ENCODE data around the gene SPATC1L. TPM values are rescaled to one million over a fixed set of nuclear protein-coding genes. Genes with fewer than 3 reads are reported as not detected.

Gene SPATC1L
- total RNA-seq, 1 experiment from 2014 or later, result 16.7 TPM

DNA sequence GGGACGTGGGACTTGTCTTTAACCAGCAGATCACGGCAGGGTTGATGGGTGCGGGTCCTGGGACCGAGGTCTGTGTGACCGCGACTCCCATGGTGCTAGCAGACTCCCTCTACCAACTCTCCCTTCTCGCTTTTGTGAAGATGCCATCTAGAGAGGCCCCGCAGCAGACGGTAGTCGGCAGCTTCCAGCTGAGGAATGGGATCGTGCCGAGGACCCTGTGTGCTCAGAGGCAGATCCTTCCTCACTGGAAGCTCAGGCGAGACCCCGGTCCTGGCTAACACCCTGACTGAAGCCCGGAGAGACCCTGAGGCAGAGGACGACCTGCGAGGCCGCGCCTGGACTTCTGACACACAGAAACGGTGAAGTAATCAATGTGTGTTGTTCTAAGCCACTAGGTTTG, 12.5 kb upstream of the SPATC1L start:
- Histone ChIP-seq H3K9me2 (replicated peaks; ENCODE audit: insufficient read depth, low read length) (no peaks in the 10 kb centered on the region), H3K4me2 (ENCODE audit: low read depth, low read length, poor library complexity, severe bottlenecking) (no peak overlapping the region), H3K4me1 (ENCODE audit: low read length) (no peaks in the 10 kb centered on the region), H3K36me3 (ENCODE audit: insufficient read depth, low read length) (peaks cover 44% of the 10 kb centered on the region), H3K9me3 (ENCODE audit: low read length) (no peaks in the 10 kb centered on the region), H2AFZ (ENCODE audit: low read length) (no peak overlapping the region), H3K9ac (ENCODE audit: low read length) (no peak overlapping the region), H3K27me3 (ENCODE audit: low read length) (no peaks in the 10 kb centered on the region), H3K79me2 (ENCODE audit: low read length) (peaks cover 6% of the 10 kb centered on the region), H4K20me1 (ENCODE audit: insufficient read depth, low read depth, low read length) (no peaks in the 10 kb centered on the region), H3K27ac (ENCODE audit: low read length) (no peak overlapping the region), H3K4me3 (ENCODE audit: low read length) (no peak overlapping the region)
- no peak for DNase-seq

DNA sequence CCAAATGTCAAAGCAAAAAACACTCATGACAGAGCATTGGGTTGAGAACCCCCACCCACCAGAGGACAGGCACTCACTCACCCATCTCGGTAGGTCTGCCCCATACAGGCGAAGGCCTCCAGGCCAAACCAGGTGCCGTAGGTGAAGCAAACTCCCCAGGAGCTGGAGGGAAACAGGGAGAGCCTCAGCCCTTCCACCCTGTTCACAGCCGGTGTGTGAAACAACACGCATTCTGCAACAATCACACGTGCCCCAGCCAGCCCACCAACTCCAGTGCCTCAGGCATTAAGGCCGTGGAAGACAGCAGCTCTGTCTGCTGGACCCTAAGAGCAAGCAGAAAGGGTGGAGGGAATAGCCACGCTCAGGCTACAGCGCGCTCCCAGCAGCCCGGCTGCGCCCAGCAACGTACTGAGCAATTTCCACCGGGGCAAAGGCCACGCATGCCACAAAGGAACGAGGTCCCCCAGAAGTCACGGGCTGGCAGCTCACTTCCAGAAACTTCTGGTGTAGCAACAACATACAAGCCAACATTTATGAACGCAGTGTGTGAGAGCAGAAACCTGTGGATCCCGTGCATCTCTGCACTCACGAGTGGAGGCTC, 11.4 kb upstream of the SPATC1L start:
- no peaks in the 10 kb centered on the region for H3K27me3 ChIP-seq (ENCODE audit: low read length)

DNA sequence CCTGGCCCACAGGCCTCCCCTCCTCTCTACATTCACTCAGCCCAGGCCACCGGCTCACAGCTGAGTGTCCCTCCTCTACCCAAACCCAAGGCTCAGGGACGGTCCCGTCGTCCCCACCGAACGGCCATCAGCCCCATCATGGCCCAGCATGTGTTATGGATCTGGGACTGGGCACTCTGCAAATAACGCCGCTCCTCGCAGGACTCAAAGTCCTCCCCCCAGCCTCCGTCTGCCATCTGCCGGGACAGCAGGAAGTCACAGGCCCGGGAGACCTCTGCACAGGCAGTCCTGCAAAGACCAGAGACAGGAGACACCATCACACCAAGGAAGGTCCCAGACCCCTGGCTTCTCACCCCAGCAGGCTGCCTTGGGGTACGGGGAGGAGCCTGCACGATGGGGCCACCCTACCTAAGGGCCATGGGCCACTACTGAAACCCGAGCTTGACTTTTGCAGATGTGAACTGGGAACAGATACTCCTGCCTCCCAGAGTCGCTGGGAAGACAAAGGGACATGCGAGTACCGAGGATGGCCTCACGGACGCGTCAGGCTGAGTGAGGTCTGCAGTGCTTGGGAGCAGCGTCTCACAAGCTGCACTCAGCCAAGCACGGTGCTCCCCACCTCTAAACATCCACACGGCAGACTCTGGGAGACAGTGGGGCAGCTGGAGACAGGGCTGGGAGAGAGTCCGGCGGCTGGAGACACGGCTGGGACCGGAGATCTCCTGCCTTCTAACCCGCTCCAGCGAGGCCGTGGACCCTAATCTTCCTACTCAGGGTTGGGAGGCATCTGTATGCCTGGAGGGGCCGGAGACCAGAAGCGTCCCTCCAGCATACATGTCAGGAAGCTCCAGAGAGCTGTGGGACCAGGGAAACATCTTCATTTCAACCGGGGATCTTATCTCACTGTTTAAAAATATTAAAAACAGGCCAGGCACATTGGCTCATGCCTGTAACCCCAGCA, 10.4 kb upstream of the SPATC1L start:
- H3K4me1 ChIP-seq (ENCODE audit: low read length), result no peaks in the 10 kb centered on the region
- no peaks in the 10 kb centered on the region for H3K9me3 ChIP-seq (ENCODE audit: low read length)
- no peak overlapping the region for H2AFZ ChIP-seq (ENCODE audit: low read length)
- H3K9ac ChIP-seq (ENCODE audit: low read length), result no peak overlapping the region
- H3K36me3 ChIP-seq (ENCODE audit: insufficient read depth, low read length), result peaks cover 32% of the 10 kb centered on the region
- H3K4me2 ChIP-seq (ENCODE audit: low read depth, low read length, poor library complexity, severe bottlenecking), result no peak overlapping the region
- H3K79me2 ChIP-seq (ENCODE audit: low read length), result peaks cover 6% of the 10 kb centered on the region
- H3K27me3 ChIP-seq (ENCODE audit: low read length), result no peaks in the 10 kb centered on the region
- DNase-seq, result no peak
- H3K9me2 ChIP-seq (replicated peaks; ENCODE audit: insufficient read depth, low read length), result no peaks in the 10 kb centered on the region
- H4K20me1 ChIP-seq (ENCODE audit: insufficient read depth, low read depth, low read length), result no peaks in the 10 kb centered on the region
- H3K27ac ChIP-seq (ENCODE audit: low read length), result no peak overlapping the region
- no peak overlapping the region for H3K4me3 ChIP-seq (ENCODE audit: low read length)

More for the DNA sequence above, 11.4 kb upstream of the SPATC1L start:
- H3K79me2 ChIP-seq (ENCODE audit: low read length), result peaks cover 6% of the 10 kb centered on the region
- H3K4me1 ChIP-seq (ENCODE audit: low read length), result no peaks in the 10 kb centered on the region
- no peaks in the 10 kb centered on the region for H3K9me3 ChIP-seq (ENCODE audit: low read length)
- no peaks in the 10 kb centered on the region for H4K20me1 ChIP-seq (ENCODE audit: insufficient read depth, low read depth, low read length)
- no peak overlapping the region for H3K27ac ChIP-seq (ENCODE audit: low read length)
- H3K9ac ChIP-seq (ENCODE audit: low read length), result no peak overlapping the region
- H3K9me2 ChIP-seq (replicated peaks; ENCODE audit: insufficient read depth, low read length), result no peaks in the 10 kb centered on the region
- no peak overlapping the region for H3K4me3 ChIP-seq (ENCODE audit: low read length)
- no peak overlapping the region for H2AFZ ChIP-seq (ENCODE audit: low read length)
- H3K4me2 ChIP-seq (ENCODE audit: low read depth, low read length, poor library complexity, severe bottlenecking), result no peak overlapping the region
- H3K36me3 ChIP-seq (ENCODE audit: insufficient read depth, low read length), result peaks cover 43% of the 10 kb centered on the region
- DNase-seq, result no peak

DNA sequence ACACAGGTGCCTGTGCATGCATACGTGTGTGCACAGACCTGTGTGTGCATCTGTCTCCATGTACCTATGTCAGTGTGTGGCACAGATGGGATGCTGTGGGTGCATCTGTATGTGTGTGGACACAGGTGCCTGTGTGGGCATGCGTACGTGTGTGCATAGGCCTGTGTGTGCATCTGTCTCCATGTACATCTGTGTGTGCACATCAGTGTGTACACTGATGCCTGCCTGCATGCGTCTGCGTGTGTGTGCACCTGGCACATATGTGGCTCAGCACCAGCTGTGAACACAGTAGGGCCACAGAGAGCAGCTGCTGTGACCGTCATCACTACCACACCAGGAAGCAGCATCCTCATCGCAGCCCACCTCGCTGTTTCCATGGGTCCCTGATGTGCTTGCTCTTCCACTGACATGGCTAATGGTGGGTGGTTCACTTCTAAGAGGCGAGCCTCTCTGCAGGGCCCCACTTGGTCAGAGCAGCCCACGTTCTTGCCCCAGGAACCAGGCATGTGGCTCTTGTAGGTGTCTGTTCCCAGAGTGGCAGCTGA, 9.6 kb upstream of the SPATC1L start:
- Histone ChIP-seq H3K9me3 (ENCODE audit: low read length) (no peaks in the 10 kb centered on the region), H4K20me1 (ENCODE audit: insufficient read depth, low read depth, low read length) (no peaks in the 10 kb centered on the region), H2AFZ (ENCODE audit: low read length) (no peak overlapping the region), H3K27me3 (ENCODE audit: low read length) (no peaks in the 10 kb centered on the region), H3K9ac (ENCODE audit: low read length) (no peak overlapping the region), H3K4me2 (ENCODE audit: low read depth, low read length, poor library complexity, severe bottlenecking) (no peak overlapping the region), H3K4me3 (ENCODE audit: low read length) (no peak overlapping the region), H3K9me2 (replicated peaks; ENCODE audit: insufficient read depth, low read length) (no peaks in the 10 kb centered on the region), H3K36me3 (ENCODE audit: insufficient read depth, low read length) (peaks cover 26% of the 10 kb centered on the region; the same call in 1 of the 2 replicates), H3K4me1 (ENCODE audit: low read length) (no peaks in the 10 kb centered on the region), H3K79me2 (ENCODE audit: low read length) (peaks cover 6% of the 10 kb centered on the region), H3K27ac (ENCODE audit: low read length) (no peak overlapping the region)
- DNase-seq, result no peak

DNA sequence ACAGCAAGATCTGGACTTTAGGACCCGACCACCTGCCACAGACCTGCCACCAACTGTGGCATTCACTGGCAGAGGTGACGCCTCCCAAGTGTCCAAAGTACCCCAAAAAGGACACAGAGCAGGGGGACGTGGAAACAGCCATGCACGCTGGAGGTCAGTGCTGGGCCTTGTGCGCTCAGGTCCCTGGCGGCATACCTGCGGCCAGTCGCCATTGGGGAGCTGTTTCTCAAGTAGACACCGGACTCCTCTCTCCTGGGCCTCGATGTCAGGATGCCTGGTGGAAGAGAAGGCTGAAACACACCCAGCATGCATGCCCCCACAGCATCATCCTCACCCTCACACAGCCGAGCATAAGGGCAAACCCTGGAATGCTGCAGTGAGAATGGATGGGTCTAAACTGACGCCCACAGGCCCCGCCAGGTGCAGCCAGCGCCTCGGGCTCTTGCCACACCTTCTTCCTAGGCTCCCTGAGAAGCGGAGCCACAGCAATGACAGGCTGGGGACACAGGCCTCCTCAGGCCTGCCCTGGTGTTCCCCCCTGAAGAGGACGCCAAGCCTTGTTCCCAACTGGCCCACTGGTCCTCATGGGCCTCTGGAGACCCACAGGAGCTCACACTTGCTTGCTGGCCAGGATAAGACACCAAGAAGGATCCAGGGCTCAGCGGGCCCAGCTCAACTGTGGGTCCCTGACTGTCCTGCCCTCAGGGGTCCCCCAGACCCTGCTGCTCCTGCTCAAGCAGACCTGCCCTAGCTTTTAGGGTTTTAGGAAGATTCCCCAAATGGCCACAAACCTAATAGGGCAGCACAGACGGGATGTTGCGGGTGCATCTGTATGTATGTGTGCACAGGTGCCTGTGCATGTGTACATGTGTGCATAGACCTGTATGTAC, 7.7 kb upstream of the SPATC1L start:
- H3K36me3 ChIP-seq (ENCODE audit: insufficient read depth, low read length), result peaks cover 16% of the 10 kb centered on the region; the same call in 1 of the 2 replicates
- no peak for DNase-seq
- no peak overlapping the region for H3K27ac ChIP-seq (ENCODE audit: low read length)
- H3K9ac ChIP-seq (ENCODE audit: low read length), result no peak overlapping the region
- no peaks in the 10 kb centered on the region for H3K9me2 ChIP-seq (replicated peaks; ENCODE audit: insufficient read depth, low read length)
- H3K4me1 ChIP-seq (ENCODE audit: low read length), result peaks cover 3% of the 10 kb centered on the region; the same call in 1 of the 2 replicates
- H3K4me2 ChIP-seq (ENCODE audit: low read depth, low read length, poor library complexity, severe bottlenecking), result no peak overlapping the region
- H3K9me3 ChIP-seq (ENCODE audit: low read length), result no peaks in the 10 kb centered on the region
- H2AFZ ChIP-seq (ENCODE audit: low read length), result no peak overlapping the region
- H4K20me1 ChIP-seq (ENCODE audit: insufficient read depth, low read depth, low read length), result no peaks in the 10 kb centered on the region
- H3K79me2 ChIP-seq (ENCODE audit: low read length), result no peaks in the 10 kb centered on the region
- H3K27me3 ChIP-seq (ENCODE audit: low read length), result no peaks in the 10 kb centered on the region
- no peak overlapping the region for H3K4me3 ChIP-seq (ENCODE audit: low read length)

DNA sequence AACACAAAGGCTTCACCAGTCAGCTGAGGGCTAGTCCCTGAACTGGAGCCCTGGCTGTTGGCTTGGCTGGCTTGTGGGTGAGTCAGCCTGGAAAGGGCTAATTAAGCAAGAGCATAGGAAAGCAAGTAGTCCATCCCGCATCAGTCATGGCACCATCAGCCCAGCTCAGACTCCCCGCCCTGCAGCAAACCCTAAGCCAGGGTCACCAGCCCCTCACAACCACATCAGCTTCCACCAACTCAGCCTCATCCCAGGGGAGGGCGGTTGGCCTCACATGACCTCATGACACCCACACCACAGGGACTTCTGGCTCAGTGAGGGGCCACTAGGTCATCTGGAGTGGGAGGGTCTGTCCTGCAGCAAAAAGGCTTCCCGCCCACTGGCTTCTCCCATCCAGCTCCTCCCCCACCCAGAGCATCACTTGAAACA, 7.0 kb upstream of the SPATC1L start:
- Histone ChIP-seq H3K9ac (ENCODE audit: low read length) (no peak overlapping the region), H3K36me3 (ENCODE audit: insufficient read depth, low read length) (peaks cover 14% of the 10 kb centered on the region; the same call in 1 of the 2 replicates), H4K20me1 (ENCODE audit: insufficient read depth, low read depth, low read length) (no peaks in the 10 kb centered on the region), H3K27me3 (ENCODE audit: low read length) (no peaks in the 10 kb centered on the region), H3K4me1 (ENCODE audit: low read length) (peaks cover 7% of the 10 kb centered on the region), H3K79me2 (ENCODE audit: low read length) (no peaks in the 10 kb centered on the region), H3K4me2 (ENCODE audit: low read depth, low read length, poor library complexity, severe bottlenecking) (no peak overlapping the region), H3K9me2 (replicated peaks; ENCODE audit: insufficient read depth, low read length) (no peaks in the 10 kb centered on the region), H3K9me3 (ENCODE audit: low read length) (no peaks in the 10 kb centered on the region), H2AFZ (ENCODE audit: low read length) (no peak overlapping the region), H3K27ac (ENCODE audit: low read length) (no peak overlapping the region), H3K4me3 (ENCODE audit: low read length) (no peak overlapping the region)
- no peak for DNase-seq

DNA sequence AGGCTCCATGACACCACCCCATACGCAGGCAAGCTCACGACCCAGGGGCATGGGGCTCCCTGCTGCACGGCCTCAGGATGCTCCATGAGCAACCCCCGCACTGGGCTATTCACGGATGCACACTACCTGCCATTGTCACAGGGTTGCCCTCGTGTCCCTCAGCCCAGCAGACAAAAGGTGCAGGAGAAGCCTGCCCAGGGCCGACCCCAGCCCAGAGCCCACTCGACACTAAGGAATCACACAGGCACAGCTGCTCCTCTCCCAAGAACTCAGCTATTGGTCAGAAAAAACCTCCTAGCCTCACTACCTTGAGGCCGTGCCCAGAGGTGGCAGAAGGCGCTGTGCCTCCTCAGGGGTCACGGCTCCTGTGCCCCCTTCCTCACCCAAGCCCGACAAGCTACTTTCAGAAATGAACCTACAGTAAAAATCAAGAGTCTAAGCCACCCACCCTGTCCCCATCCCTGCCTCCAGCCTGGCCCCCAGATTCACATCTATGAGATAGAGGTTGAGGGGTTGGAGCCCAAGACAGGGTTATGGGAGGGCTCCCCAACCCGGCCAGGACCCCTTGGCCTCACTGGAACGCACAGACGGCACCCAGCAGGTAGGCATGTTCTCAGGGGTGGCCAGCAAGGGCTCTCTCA, 6.4 kb upstream of the SPATC1L start:
- Histone ChIP-seq H3K79me2 (ENCODE audit: low read length) (no peaks in the 10 kb centered on the region), H2AFZ (ENCODE audit: low read length) (no peak overlapping the region), H3K4me2 (ENCODE audit: low read depth, low read length, poor library complexity, severe bottlenecking) (no peak overlapping the region), H4K20me1 (ENCODE audit: insufficient read depth, low read depth, low read length) (no peaks in the 10 kb centered on the region), H3K9me3 (ENCODE audit: low read length) (no peaks in the 10 kb centered on the region), H3K27ac (ENCODE audit: low read length) (no peak overlapping the region), H3K9me2 (replicated peaks; ENCODE audit: insufficient read depth, low read length) (no peaks in the 10 kb centered on the region), H3K36me3 (ENCODE audit: insufficient read depth, low read length) (peaks cover 10% of the 10 kb centered on the region; the same call in 1 of the 2 replicates), H3K4me3 (ENCODE audit: low read length) (no peak overlapping the region), H3K4me1 (ENCODE audit: low read length) (peaks cover 14% of the 10 kb centered on the region), H3K27me3 (ENCODE audit: low read length) (no peaks in the 10 kb centered on the region), H3K9ac (ENCODE audit: low read length) (no peak overlapping the region)
- DNase-seq, result no peak
